Activated CD4-positive, CD25-positive, alpha-beta regulatory T cell (primary cell): Measurements from ENCODE around the gene LBHD1.
A peak's percentile ranks its signal among the peaks of the same experiment; 100 is the strongest.
"Not testable (repeated sequence)": the region's sequence is repeated elsewhere in the genome, so short reads cannot be mapped to it uniquely, and the experiment has no call there.

ENCODE experiments used
- DNase-seq, 4 experiments: peaks; one replicate each; lab custom pipeline; 2025; lab: John Stamatoyannopoulos, UW

LBHD1 gene

DNA sequence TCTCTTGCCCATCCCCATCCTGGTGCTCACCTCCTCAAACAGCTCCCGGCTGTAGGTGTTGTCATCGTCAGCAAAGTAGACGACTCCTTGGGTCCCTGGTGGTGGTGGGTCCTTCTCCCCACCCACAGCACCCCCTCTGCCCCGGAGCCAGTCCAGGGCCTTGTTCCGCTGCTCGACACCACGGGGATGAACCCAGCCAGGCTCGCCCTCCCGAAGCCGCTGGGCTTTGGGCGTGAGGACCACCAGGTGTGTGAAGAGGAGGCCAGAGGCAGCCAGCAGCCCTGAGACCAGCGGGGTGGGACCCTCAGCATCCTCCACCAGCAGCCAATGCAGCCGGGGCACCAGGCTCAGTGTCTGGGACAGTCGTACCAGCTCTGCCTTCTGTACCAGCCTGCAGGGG, 55.1 kb downstream of the LBHD1 start:
- DNase-seq: not testable (repeated sequence)

- no peak for DNase-seq
These were observed 56.5 kb downstream of the LBHD1 start for GRCh38 chr11:62615521-62615920.

- DNase-seq: peak in 1 of 4 experiments; percentile 12
These were observed 57.8 kb downstream of the LBHD1 start for GRCh38 chr11:62614275-62614674.

DNA sequence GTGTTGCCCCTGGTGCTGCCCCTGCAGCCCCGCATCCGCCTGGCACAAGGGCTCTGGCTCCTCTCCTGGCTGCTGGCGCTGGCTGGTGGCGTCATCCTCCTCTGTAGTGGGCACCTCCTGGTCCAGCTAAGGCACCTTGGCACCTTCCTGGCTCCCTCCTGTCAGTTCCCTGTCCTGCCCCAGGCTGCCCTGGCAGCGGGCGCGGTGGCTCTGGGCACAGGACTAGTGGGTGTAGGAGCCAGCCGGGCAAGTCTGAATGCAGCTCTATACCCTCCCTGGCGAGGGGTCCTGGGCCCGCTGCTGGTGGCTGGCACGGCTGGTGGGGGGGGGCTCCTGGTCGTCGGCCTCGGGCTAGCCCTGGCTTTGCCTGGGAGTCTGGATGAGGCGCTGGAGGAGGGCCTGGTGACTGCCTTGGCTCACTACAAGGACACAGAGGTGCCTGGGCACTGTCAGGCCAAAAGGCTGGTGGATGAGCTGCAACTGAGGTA, 58.7 kb downstream of the LBHD1 start:
- no peak for DNase-seq
